Measurements from ENCODE around the gene PRPF40A. TPM values are rescaled to one million over a fixed set of nuclear protein-coding genes. Genes with fewer than 3 reads are reported as not detected.

The PRPF40A gene
- total and polyA plus RNA-seq, 2 of the 8 experiments (the other 6 are each of a cell fraction or from before 2014, with no cell fraction given): 85.5 to 176 TPM

DNA sequence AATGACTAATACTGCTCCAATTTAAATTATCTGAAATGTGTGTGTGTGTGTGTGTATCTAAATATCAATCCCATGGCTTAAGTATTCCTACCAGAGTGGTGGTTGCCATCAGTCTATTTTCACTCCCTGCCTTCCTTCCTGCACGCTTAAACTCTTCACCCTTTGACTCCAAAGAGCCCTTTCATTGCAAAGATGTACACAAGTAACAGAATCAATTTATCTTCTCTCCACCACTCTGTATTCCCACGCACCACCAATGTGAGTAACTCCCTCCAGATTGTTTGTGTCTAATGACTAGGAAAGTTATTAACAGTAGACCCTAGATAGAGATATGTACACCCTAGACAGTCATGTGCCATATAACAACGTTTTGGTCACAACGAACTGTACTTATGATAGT is 44.0 kb upstream of the PRPF40A start (continued):
- TF ChIP-seq, protein P1, sequence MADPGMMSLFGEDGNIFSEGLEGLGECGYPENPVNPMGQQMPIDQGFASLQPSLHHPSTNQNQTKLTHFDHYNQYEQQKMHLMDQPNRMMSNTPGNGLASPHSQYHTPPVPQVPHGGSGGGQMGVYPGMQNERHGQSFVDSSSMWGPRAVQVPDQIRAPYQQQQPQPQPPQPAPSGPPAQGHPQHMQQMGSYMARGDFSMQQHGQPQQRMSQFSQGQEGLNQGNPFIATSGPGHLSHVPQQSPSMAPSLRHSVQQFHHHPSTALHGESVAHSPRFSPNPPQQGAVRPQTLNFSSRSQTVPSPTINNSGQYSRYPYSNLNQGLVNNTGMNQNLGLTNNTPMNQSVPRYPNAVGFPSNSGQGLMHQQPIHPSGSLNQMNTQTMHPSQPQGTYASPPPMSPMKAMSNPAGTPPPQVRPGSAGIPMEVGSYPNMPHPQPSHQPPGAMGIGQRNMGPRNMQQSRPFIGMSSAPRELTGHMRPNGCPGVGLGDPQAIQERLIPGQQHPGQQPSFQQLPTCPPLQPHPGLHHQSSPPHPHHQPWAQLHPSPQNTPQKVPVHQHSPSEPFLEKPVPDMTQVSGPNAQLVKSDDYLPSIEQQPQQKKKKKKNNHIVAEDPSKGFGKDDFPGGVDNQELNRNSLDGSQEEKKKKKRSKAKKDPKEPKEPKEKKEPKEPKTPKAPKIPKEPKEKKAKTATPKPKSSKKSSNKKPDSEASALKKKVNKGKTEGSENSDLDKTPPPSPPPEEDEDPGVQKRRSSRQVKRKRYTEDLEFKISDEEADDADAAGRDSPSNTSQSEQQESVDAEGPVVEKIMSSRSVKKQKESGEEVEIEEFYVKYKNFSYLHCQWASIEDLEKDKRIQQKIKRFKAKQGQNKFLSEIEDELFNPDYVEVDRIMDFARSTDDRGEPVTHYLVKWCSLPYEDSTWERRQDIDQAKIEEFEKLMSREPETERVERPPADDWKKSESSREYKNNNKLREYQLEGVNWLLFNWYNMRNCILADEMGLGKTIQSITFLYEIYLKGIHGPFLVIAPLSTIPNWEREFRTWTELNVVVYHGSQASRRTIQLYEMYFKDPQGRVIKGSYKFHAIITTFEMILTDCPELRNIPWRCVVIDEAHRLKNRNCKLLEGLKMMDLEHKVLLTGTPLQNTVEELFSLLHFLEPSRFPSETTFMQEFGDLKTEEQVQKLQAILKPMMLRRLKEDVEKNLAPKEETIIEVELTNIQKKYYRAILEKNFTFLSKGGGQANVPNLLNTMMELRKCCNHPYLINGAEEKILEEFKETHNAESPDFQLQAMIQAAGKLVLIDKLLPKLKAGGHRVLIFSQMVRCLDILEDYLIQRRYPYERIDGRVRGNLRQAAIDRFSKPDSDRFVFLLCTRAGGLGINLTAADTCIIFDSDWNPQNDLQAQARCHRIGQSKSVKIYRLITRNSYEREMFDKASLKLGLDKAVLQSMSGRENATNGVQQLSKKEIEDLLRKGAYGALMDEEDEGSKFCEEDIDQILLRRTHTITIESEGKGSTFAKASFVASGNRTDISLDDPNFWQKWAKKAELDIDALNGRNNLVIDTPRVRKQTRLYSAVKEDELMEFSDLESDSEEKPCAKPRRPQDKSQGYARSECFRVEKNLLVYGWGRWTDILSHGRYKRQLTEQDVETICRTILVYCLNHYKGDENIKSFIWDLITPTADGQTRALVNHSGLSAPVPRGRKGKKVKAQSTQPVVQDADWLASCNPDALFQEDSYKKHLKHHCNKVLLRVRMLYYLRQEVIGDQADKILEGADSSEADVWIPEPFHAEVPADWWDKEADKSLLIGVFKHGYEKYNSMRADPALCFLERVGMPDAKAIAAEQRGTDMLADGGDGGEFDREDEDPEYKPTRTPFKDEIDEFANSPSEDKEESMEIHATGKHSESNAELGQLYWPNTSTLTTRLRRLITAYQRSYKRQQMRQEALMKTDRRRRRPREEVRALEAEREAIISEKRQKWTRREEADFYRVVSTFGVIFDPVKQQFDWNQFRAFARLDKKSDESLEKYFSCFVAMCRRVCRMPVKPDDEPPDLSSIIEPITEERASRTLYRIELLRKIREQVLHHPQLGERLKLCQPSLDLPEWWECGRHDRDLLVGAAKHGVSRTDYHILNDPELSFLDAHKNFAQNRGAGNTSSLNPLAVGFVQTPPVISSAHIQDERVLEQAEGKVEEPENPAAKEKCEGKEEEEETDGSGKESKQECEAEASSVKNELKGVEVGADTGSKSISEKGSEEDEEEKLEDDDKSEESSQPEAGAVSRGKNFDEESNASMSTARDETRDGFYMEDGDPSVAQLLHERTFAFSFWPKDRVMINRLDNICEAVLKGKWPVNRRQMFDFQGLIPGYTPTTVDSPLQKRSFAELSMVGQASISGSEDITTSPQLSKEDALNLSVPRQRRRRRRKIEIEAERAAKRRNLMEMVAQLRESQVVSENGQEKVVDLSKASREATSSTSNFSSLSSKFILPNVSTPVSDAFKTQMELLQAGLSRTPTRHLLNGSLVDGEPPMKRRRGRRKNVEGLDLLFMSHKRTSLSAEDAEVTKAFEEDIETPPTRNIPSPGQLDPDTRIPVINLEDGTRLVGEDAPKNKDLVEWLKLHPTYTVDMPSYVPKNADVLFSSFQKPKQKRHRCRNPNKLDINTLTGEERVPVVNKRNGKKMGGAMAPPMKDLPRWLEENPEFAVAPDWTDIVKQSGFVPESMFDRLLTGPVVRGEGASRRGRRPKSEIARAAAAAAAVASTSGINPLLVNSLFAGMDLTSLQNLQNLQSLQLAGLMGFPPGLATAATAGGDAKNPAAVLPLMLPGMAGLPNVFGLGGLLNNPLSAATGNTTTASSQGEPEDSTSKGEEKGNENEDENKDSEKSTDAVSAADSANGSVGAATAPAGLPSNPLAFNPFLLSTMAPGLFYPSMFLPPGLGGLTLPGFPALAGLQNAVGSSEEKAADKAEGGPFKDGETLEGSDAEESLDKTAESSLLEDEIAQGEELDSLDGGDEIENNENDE (IDR thresholded peaks at IDR 0.05; ENCODE audit: insufficient replicate concordance, low read length): no peak
- TF ChIP-seq MAFK (IDR thresholded peaks at IDR 0.05; ENCODE audit: low read depth, low read length) (no peak), KDM4A (IDR thresholded peaks at IDR 0.05; ENCODE audit: low read depth, low read length, severe bottlenecking) (no peak), POU5F1 (IDR thresholded peaks at IDR 0.05; ENCODE audit: low read depth, low read length) (no peak), TAF7 (optimal IDR thresholded peaks at IDR 0.05; ENCODE audit: borderline replicate concordance, low read depth, low read length) (no peak), SIX5 (IDR thresholded peaks at IDR 0.05; ENCODE audit: low read depth, low read length) (no peak), POLR2A (IDR thresholded peaks at IDR 0.05; ENCODE audit: control extremely low read depth in 1 of 2, low read depth in 2 of 2, low read length in 2 of 2) (no peak), SUZ12 (IDR thresholded peaks at IDR 0.05; ENCODE audit: low read length) (no peak), RAD21 (IDR thresholded peaks at IDR 0.05 in 1 of 2, conservative IDR thresholded peaks at IDR 0.05 in 1 of 2; ENCODE audit: low read depth in 2 of 2, low read length in 2 of 2) (no peak), KDM1A (IDR thresholded peaks at IDR 0.05; ENCODE audit: borderline replicate concordance, low read length) (no peak), RNF2 (IDR thresholded peaks at IDR 0.05; ENCODE audit: borderline replicate concordance, low read depth, low read length, missing control alignments, poor library complexity, severe bottlenecking) (no peak), SP1 (IDR thresholded peaks at IDR 0.05; ENCODE audit: low read depth, low read length) (no peak)

Data from H1 (cell line).